ENCODE measurements around the gene RFX6. TPM values are rescaled to one million over a fixed set of nuclear protein-coding genes. Genes with fewer than 3 reads are reported as not detected.

Gene RFX6
- total RNA-seq, 6 donors from 2014 or later, result 0.11 TPM; not detected in 5

DNA sequence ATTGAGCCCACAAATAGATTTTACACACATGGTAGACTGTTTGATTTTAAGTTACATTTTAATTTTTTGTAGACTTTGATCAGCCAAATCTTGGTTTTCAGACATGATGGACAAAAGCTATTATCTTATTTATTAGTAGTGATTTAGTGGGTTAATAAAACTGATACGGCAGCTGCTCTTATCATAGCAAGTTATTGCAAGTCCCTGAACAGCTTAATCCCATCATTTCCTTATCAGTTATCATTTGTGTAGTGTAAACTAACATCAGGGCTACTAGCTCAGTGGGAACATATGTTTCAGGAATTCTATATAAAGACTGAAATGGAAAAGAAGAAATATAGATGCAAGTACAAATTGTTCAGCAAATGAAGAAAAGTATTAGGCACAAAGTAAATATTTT, 10.9 kb downstream of the RFX6 start:
- ATAC-seq (ENCODE audit: low FRiP score in 2 of 2), result no peak
- no peak for TF ChIP-seq EP300 (IDR thresholded peaks at IDR 0.05)
- no peak for TF ChIP-seq POLR2AphosphoS5 (IDR thresholded peaks at IDR 0.05)
- TF ChIP-seq POLR2A (IDR thresholded peaks at IDR 0.05), result no peak
- TF ChIP-seq, protein P1, sequence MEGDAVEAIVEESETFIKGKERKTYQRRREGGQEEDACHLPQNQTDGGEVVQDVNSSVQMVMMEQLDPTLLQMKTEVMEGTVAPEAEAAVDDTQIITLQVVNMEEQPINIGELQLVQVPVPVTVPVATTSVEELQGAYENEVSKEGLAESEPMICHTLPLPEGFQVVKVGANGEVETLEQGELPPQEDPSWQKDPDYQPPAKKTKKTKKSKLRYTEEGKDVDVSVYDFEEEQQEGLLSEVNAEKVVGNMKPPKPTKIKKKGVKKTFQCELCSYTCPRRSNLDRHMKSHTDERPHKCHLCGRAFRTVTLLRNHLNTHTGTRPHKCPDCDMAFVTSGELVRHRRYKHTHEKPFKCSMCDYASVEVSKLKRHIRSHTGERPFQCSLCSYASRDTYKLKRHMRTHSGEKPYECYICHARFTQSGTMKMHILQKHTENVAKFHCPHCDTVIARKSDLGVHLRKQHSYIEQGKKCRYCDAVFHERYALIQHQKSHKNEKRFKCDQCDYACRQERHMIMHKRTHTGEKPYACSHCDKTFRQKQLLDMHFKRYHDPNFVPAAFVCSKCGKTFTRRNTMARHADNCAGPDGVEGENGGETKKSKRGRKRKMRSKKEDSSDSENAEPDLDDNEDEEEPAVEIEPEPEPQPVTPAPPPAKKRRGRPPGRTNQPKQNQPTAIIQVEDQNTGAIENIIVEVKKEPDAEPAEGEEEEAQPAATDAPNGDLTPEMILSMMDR (IDR thresholded peaks at IDR 0.05), result no peak
- DNase-seq, result no peak
- Histone ChIP-seq H3K27ac (no peak overlapping the region), H3K36me3 (no peaks in the 10 kb centered on the region), H3K4me3 (no peak overlapping the region), H3K9me3 (no peaks in the 10 kb centered on the region), H3K4me1 (no peaks in the 10 kb centered on the region), H3K27me3 (no peaks in the 10 kb centered on the region)
- 41 to 47% methylated on average over 1 of the region's 1 CpG for WGBS, 2 donors

DNA sequence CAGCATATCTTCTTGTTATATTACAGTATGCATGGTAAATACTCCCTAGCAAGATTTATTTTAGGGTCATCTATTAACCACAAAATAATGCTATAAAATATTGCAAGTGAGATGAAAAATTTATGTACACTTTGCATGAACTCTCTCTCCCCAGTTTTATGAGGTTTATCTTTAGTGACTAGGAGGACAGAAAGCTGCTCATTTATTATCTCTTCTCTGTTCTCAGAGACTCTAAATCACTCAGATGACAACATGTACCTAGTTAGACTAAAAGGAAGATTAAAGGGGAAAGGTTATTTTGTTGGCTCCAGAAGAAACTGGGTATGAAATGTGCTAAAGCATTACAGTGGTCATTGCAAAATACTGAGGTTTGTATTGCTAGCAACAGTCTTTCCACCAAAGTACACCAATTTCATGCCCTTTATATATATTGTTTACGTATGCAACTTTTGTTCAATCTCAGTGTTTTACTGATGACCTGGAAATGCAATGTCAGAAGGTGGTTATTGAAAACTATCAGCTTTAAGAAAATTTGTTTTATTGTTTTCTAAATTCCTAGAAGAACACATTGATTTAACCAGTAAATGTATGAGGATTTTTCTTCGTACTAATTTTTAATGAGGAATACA, 11.8 kb downstream of the RFX6 start:
- Histone ChIP-seq H3K9me3 (no peaks in the 10 kb centered on the region), H3K36me3 (no peaks in the 10 kb centered on the region), H3K27ac (no peak overlapping the region), H3K27me3 (no peaks in the 10 kb centered on the region), H3K4me1 (no peaks in the 10 kb centered on the region), H3K4me3 (no peak overlapping the region)
- WGBS, 2 donors, result 85 to 90% methylated on average over 2 of the region's 2 CpGs
- no peak for TF ChIP-seq EP300 (IDR thresholded peaks at IDR 0.05)
- no peak for TF ChIP-seq POLR2A (IDR thresholded peaks at IDR 0.05)
- TF ChIP-seq POLR2AphosphoS5 (IDR thresholded peaks at IDR 0.05), result no peak
- TF ChIP-seq, protein P1 (IDR thresholded peaks at IDR 0.05), result no peak
- no peak for DNase-seq
- ATAC-seq (ENCODE audit: low FRiP score in 2 of 2), result no peak

DNA sequence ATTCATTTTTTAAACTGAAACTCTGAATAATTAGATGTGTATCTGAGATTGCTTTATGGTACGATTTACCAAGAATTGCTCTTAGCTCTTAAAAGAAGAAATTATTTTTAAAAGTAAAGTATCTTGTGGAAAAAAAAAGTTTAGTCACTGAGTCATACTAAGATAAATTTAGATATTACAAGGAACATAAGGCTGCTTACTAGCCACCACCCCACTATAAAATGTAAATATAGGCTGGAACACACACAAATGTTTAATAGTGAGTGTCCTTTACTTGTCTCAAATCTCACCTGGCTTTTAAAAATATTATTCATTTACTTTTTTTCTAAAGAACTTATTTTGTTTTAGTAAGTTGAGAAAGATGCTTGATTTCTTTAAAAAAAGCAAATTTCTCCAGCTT, 17.6 kb downstream of the RFX6 start:
- TF ChIP-seq POLR2A (IDR thresholded peaks at IDR 0.05), result no peak
- TF ChIP-seq EP300 (IDR thresholded peaks at IDR 0.05), result no peak
- TF ChIP-seq, protein P1 (IDR thresholded peaks at IDR 0.05), result no peak
- no peak for TF ChIP-seq POLR2AphosphoS5 (IDR thresholded peaks at IDR 0.05)
- H3K36me3 ChIP-seq, result no peaks in the 10 kb centered on the region
- 81 to 88% methylated on average over 1 of the region's 1 CpG for WGBS, 2 donors

DNA sequence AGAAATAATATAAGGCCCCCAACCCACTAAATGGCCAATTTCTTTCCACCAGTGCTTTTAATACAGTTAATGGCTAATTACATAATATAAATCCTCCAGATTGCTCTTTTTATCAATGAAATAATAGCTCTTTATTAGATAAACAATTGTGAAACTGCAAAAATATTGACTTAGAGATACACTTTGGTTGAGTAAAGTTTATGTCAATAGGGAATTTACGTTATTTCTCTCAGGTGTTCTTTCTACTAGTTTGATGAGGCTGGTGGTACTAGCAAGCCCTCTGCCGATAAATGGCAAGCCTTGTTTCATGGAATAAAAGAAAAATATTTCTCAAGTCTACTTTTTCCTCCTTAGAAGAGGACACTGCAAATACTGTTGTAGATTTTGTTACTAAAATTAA, 18.9 kb downstream of the RFX6 start:
- ATAC-seq (ENCODE audit: low FRiP score in 2 of 2), result no peak
- Histone ChIP-seq H3K36me3 (no peaks in the 10 kb centered on the region), H3K27me3 (no peaks in the 10 kb centered on the region), H3K4me3 (no peak overlapping the region), H3K4me1 (no peaks in the 10 kb centered on the region), H3K27ac (no peak overlapping the region), H3K9me3 (no peaks in the 10 kb centered on the region)
- no peak for DNase-seq
- WGBS, 2 donors, result 58 to 86% methylated on average over 2 of the region's 2 CpGs
- TF ChIP-seq, protein P1 (IDR thresholded peaks at IDR 0.05), result no peak
- TF ChIP-seq POLR2A (IDR thresholded peaks at IDR 0.05) (no peak), EP300 (IDR thresholded peaks at IDR 0.05) (no peak), POLR2AphosphoS5 (IDR thresholded peaks at IDR 0.05) (no peak)

More for the DNA sequence above, 17.6 kb downstream of the RFX6 start:
- ATAC-seq (ENCODE audit: low FRiP score in 2 of 2) (no peak), DNase-seq (no peak)
- H3K4me3 ChIP-seq, result no peak overlapping the region
- no peaks in the 10 kb centered on the region for H3K9me3 ChIP-seq
- H3K27me3 ChIP-seq, result no peaks in the 10 kb centered on the region
- no peak overlapping the region for H3K27ac ChIP-seq
- H3K4me1 ChIP-seq, result no peaks in the 10 kb centered on the region

DNA sequence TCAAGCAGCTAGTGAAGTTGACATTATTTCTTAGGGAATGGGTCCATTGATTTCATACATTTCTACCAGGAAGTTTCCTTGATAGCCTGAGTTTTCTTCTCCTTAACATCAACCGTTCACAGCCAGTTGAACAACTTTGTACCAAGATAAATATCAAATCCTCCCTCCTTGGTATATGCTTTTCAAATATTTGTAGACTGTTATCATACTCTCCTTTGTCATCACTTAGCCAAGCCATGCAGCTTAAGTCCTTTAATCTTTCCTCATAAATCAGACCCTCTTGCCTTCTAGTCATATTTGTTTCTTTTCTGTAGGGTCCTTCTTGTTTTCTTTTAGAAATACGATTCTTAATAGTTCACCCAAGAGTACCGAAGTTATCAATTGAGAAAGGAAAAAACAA, 25.6 kb downstream of the RFX6 start:
- H3K27me3 ChIP-seq, result no peaks in the 10 kb centered on the region
- WGBS, 2 donors, result 36 to 37% methylated on average over 3 of the region's 3 CpGs
- TF ChIP-seq POLR2AphosphoS5 (IDR thresholded peaks at IDR 0.05), result no peak
- TF ChIP-seq EP300 (IDR thresholded peaks at IDR 0.05), result no peak
- TF ChIP-seq, protein P1 (IDR thresholded peaks at IDR 0.05), result no peak
- H3K9me3 ChIP-seq, result peaks cover 0 to 5% (median 0%) of the 10 kb centered on the region in 4 donors
- H3K27ac ChIP-seq, result no peak overlapping the region
- DNase-seq (no peak), ATAC-seq (ENCODE audit: low FRiP score in 2 of 2) (no peak)
- H3K4me1 ChIP-seq, result no peaks in the 10 kb centered on the region
- H3K4me3 ChIP-seq, result no peak overlapping the region
- H3K36me3 ChIP-seq, result no peaks in the 10 kb centered on the region

Data from upper lobe of left lung (tissue), 6 donors.